Measurements from ENCODE around the gene OCA2.
A peak's percentile ranks its signal among the peaks of the same experiment; 100 is the strongest.

OCA2 gene

DNA sequence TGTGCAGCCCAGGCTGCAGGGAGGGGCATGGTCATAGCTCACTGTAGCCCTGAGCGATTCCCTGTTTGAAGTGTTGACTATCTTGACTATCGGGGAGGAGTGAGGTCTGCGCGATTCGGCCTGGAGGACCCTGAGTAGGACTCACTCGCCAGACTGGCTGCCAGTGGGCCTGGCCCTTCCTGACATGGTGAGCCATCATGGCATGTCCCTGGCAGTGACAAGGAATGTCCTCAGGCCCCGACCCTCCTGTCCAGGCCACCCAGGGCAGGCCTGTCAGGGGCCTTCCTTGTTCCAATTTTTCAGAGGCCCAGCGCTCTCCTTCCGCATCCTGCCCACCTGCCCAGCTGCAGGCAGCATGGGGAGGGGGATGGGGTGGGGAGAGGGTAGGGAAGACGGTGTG, 5.2 kb upstream of the OCA2 start:
- no peak for DNase-seq (ENCODE audit: low read depth)

DNA sequence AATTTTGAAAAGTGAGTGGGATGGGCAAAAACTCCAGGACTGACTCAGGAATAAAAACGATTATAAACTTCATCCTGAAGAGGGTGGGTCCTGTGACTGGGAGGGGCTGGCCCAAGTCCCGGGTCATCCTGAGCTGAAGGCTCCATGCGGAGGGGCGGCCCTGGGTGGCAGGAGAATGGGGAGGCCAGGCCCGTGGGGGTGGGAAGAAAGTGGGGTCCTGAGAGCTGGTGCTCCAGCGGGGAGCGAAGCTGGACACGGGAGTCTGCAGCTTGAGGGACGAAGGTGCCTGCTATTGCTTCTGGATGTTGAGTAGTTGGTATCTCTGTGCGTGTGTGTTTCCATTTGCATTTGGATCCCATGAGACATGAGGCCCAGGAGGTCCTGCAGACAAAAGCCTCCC, 4.7 kb upstream of the OCA2 start:
- DNase-seq (ENCODE audit: low read depth) = no peak

DNA sequence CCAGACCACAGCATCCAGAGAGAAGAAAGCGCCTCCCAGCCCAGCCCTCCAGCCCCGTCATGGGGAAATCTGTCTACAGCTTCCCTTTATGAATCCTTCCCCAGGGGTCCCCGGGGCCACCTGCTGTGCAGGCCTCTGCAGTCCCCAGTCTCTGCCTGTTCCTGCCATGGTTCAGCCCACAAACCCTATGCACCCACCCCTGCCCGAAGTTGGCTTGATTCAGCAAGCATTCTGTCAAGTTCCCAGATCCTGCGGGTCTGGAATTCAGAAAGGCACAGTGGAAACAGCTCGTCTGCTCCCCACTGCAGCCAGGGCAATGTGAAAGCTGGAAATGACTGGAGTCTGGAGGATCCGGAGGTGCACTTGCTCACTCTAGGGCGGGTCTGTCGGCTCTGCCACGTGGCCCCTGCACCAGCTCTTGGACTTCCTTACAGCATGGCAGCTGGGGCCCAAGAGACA, 2.9 kb upstream of the OCA2 start:
- DNase-seq (ENCODE audit: low read depth) = no peak

DNA sequence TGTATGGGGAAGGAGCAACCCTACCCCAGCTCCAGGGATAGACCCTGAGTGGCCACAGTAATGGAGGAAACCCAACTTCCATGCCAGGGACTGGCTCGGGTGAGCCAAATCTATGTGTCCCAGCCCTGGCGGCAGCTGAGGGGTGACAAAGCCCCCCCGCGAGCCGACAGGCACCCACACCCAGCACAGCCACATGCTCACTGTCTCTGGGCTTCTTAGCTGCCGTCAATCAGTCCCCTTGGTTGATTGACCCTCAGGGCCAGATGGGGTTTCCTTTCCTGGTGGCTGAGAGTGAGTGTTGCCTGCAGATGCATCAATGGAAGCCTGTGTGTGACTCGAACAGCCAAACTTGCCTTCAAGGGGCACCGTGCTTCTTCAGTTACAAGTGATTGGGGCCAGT, 2.1 kb upstream of the OCA2 start:
- no peak for DNase-seq (ENCODE audit: low read depth)

DNA sequence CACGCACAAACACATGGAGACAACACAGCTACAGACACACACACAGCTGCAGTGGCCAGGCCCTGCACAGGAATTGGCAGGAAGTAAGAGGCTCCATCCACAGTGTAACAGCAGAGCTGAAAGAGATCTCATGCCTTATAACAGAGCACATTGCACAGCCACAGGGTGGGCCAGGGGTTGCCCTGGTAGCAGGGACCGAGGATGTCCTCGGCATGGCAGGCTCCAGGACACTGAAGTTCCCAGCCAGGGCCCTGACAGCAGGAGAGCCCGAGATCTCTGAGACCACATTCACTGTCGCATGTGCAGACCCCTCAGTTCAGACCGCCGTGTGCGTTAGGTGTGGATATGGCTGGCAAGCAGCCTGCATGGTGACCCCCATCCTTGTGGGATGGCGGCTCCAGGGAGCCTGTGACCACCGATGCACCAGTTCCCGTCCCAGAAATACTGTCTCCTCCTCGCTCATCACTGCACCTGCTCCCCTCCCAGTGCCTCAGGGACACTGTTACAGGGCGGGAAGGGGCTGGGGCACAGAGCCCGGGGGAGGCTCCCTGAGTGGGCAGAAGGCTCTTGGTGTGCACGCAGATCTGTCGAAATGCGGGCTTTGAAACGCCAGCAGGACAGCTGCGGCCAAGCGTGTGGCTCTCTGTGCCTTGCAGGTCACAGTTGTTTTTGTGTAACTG, 1.5 kb upstream of the OCA2 start:
- no peak for DNase-seq (ENCODE audit: low read depth)

DNA sequence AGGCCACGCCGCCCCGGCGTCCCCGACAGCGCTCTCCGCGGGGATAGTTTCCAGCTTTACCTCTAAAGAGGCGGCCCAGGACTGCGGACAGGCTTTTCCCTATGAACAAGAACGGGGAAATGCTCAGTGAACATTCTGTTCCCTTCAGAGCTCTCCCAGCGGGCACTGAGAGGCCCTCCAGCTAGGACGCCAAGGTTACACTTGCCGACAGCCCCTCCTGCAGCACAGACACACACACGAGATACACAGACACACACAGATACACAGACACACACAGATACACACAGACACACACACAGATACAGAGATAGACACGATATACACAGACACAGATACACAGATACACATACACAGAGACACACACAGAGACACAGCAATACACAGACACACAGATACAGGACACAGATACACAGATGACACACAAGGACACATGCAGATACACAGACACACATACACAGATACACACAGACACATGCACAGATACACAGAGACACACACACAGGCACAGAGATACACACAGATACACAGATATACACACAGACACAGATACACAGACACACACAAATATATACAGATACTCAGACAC, 533 bp upstream of the OCA2 start:
- peak; percentile 32 for DNase-seq (ENCODE audit: low read depth)

DNA sequence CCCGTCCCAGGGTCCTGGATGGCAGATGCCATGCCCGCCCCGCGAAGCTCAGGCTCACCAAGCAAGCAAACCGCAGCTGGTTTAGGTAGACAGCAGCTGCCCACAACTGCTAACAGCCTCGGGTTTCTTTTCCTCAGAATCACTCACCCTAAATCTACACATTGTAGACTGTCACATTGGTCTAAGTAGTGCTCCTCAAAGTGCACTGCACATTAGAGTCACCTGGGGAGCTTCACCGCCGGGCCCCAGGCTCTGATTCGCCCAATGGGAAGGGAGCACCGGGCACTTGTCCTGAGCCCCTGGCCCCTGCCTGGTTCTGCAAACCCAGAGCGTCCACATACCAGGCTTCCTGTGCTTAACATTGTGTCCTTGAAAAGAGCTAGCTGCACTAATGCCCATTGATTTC, 752 bp downstream of the OCA2 start:
- DNase-seq (ENCODE audit: low read depth) = no peak

DNA sequence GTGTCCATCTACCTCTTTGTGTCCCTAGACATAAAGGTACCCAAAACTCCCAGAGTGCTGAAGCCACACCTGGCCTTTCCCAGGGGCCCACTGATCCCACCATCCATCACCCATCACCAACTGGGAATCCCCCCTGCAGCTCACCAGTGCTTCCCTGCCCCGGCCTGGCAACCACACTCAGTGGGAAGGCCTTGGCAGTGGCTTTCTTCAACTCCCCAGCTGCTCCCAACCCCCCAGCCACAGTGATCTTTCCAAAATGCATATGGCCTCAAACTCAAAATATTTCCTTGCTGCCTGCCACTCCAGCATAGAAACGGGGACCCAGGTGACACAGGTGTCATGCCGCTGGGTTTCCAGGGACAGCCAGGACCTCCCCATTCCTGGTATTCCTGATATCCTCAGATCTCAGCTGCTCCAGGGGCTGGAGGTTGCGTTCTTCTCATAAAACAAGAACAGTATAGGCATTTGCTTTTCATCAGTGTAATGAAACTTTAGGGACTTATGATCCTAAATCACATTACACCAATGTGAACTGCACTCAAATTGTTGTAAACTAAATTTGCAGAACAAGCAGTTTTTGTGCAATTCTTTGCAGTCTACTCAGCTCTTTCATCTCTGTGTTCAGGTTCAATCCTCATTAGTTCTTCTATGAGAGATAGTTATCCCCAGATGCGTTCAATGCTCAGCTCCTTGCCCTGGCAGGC, 1.3 kb downstream of the OCA2 start:
- DNase-seq (ENCODE audit: low read depth) = no peak

DNA sequence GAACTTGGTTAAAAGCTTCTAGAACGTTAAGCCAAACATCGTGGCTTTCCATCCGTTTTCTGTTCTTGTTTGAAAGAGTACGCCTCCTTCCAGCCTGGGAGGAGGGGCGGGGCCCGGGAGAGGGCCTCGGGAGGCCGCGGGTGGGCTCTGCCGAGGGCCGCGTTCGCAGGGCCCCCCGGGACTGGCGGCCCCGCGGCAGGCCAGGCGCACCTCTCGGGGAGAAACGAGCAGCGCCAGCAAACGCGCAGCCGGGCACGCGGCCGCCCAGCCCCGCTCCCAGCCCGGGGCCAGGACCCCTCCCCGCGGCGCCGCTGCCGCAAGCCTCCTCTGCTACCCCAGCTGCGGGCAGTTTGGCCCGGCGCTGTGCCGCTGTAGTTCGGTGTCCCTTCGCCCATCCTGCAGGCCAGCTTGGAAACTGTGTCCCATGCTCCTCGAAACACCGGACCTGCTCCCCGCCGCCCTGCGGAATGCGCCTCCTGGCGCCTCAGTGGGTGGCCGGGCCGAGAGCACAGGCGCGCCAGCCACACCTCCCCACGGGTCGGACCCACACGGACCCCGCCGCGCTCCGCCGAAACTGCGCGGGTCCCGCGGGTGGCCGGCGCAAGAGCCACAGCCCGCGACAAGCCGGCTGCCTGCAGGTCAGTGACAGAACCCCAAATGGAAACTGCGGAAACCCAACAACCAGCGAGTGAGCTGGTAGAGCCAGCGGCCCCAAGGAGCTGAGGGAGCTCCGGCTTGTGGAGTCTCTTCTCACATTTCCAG, 2.3 kb downstream of the OCA2 start:
- DNase-seq (ENCODE audit: low read depth) = no peak

DNA sequence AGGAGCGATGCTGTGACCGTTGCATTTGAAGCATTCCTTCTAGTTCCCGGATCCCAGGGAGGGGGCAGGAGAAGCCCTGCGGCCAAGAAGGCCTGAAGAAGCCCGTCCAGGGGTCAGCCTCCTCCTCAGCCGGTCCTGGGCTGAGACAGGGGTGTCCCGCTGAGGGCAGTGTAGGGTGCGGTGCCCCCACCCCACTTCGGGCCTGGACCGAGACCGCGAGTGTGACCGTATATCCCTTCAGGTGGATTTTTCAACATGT, 2.8 kb downstream of the OCA2 start:
- DNase-seq (ENCODE audit: low read depth) = no peak

DNA sequence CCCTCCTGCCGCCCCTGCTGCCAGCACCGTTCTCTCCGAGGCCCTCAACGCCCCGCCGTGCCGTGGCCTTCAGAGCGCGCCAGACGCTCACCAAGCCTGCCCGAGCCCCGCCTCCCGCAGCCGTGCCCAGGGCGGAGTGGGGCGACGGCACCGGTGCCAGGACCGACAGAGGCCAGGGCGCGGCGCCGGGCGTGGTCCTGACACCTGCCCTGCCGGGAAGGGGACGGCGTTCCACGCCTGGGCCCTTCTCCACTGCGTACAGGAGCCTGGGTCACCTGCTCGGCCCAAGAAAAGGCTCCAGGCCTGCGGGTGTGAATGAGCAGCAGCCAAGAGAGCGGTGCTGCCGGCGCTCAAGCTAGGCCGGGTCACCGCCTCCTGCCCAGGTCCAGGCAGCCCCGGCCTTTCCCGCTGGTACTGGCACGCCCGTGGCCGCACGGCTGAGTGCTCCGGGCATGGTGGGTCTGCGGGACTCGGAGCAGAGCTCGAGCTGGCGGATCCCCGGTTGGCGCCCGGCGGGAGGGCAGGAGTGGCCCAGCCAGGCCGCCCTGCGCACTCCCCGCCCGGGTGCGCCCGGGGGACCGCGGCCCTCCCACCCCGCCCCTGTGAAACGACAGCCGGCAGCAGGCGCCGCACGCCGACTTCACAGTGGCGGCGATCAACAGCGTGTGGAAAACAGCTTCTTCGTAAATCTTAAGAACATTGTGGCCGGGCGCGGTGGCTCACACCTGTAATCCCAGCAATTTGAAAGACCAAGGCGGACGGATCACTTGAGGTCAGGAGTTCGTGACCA, 4.2 kb downstream of the OCA2 start:
- no peak for DNase-seq (ENCODE audit: low read depth)

DNA sequence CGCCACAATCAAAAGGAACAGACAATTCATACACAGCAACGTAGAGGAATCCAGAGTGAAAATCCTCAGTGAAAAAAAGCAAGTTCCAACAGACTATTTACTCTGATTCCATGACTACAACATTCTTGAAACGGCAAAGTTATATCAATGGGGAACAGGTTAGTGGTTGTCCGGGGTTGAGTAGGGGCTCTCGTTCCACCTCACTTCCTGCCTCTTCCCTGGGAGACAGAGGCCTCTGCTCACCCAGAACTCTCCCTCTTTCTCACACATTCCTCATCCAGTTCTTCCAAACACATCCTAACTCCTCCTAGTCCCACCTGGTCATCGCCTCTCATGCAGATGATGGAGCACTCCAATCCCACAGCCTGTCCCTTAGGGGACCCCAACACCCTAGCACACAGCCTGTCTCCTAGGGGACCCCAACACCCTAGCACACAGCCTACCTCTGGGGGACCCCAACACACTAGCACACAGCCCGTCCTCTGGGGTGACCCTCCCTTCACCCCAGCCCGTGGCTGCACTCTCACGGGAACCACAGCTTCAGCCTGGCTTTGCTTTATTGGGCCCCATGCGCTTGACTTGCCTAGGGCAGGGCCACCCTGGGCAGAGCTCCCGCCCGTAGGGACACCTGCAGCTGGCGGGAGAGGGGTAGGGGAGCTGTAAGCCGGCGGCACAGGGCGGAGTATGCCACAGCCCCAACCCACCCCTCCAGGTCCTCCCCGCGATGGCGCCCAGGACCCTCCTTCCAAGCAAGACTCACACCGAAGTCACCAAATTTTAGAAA, 5.2 kb downstream of the OCA2 start:
- no peak for DNase-seq (ENCODE audit: low read depth)

DNA sequence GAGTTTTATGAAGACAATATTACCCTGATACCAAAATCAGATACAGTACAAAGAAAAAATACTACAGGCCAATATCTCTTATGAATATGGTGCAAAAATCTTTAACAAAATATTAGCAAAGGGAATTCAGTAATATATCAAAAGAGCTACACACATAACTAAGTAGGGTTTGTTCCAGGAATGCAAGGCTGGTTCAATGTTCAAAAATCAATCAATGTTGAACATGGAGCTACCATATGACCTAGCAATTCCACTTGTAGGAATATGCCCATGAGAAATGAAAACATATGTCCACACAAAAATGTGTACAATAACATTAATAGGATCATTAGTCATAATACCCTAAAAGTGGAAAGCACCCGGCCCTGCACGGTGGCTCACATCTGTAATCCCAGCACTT, 7.8 kb downstream of the OCA2 start:
- no peak for DNase-seq (ENCODE audit: low read depth)

DNA sequence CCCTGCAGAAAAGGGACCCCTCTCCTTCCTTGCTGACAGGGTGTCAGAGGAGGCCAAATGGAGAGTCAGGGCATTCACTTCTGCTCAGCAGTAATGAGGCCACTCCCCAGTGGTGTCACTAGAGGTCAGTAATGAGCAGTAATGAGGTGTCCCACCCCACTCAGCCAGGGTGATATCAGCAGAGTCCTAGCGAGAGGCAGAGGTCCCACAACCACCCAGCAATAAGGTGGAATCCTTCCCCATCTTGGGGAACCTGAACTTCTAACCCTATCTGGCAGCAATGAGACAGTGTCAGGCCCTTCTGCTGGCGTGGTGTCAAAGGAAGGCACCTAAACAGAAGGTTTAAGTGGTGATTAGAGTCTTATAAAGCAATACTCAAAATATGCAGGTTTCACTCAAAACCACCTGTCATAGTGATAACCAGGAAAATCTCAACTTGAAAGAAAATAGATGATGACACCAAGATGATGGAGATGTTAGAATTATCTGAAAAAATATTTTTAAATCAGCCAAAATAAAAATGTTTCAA, 12.9 kb downstream of the OCA2 start:
- peak; percentile 48 for DNase-seq (ENCODE audit: low read depth)

DNA sequence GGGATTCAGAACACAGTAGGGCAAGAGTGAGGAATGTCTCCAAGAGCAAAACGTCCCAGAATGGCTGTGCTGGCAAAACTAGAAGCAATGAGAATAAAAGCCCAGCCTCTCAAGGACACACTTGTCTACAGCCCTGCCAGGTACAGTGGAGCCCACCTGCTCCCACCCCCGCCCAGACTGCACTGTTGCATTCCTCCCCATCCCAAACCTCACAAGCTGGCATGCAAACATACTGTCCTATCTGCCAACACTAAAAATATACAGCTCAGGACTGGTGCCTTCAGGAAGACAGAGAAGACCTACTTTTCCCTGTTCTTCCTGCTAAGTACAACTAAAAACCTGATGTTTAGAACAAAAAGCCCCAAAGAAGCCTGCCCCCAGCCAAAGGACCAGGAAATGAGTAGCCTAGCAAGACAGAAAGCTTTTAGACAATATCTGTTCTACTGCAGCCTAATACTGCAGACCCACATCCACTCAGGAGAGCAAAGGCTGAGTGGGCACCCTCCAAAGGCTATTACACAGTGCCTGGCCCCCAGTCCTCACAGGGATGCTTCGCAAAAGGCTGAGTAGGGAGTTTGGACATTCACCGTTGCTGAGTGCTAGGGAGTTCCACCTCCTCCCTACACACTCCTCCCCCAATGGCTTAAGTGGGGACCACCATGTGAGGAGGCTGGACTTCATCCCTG, 13.5 kb downstream of the OCA2 start:
- no peak for DNase-seq (ENCODE audit: low read depth)

DNA sequence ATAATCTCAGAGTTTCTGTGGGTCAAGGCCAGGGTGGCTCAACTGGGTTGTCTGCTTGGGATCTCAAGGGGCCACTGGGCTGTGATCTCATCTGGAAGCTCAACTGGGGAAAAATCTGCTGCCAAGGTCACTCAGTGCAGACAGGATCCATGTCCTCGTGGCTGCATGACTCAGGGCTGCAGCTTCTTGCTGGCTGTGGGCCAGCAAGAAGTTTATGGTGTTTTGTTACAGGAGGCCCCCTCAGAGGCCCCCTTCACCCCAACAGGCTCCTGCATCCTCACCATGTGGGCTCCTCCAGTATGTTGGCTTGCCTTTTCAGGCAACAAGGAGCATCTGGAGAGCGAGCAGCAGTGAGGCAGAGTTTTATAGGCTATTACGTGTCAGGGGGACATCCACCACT, 14.6 kb downstream of the OCA2 start:
- DNase-seq (ENCODE audit: low read depth) = peak; percentile 36

DNA sequence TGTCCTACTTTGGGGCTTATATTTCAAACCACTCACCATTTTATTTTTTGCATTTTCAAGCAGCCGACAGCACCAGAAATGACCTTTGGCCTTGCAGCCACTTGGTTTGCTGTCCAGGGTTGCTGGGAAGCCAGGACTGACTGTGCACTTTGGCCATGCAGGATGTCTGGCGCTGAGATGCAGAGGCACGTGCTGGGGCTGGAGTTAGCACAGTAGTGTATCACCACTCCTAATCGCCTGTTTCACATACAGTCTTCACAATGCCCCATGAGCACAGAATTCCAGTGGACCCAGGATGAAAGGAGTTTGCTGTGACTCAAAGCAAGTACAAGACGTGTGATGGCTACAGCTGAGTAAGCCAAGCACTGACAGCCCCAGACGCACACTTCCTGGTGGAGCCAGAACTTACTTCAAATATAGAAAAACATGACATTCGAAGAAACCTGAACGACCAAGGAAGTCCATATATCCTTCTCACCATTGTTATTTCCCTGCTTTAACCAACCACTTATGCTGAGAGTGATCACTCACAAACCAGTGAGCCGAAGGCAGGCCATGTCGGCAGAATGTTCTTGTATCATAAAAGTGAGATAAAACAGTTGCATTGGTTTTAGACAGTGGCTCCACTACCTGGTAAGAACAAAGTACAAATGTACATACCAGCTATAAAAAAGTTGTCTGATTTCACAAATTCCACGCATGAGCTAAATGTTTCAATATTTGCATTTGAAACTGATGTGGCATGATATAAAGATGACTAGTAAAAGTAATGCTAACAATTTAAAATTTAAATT, 16.0 kb downstream of the OCA2 start:
- DNase-seq (ENCODE audit: low read depth) = no peak

DNA sequence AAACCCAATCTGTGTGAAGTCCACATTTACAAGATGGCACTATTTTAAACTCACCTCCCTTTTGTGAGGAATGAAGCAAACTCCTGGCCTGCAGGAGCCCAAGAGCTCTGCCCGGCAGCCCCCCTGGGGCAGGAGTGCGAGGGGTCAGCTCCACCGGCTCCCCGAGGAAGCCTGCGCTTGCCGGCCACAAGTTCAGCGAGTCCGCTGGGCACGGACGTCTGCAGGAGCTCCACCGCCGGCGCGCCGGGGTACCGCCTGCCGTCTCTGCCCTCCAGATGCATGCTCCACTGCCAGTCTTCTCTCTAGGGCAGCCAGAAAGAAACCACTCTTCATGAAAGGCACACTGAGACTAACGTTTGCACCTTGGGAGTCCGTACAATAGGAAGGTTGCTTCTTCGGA, 17.5 kb downstream of the OCA2 start:
- DNase-seq (ENCODE audit: low read depth) = no peak

DNA sequence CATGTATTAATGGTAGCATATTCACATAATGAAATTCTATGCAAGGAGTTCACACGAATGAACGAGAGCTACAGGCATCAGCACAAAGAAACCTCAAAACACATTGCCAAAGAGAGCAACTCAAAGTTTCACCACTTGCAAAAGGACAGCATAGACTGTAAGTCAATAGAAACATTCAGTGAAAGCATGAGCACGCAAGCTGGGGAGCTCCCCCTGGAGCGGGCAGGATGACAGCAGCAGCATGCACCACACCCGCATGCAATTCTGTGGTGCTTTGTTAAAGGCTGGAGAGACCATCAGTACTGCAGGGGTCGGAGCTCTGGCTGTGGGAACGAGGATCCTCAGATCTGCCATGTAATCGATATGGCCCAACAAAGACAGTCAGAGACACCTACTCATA, 18.7 kb downstream of the OCA2 start:
- DNase-seq (ENCODE audit: low read depth) = no peak
